HCT116 (cell line): ENCODE data around the gene CCBE1. TPM values are rescaled to one million over a fixed set of nuclear protein-coding genes. Genes with fewer than 3 reads are reported as not detected.

ENCODE experiments used
- ATAC-seq: fragments of 200-7000 bp; cut with Tn5 transposase; 2 replicates; pipeline ENCODE4 v1.9.1; 2020; ENCODE audit warnings: mild to moderate bottlenecking, moderate library complexity
- BruUV-seq: library from RNA; stranded (reverse); fragments of 400-500 nt; replicated peaks from 2 replicates; lab custom pipeline; 2021; lab: Mats Ljungman, UMichigan
- CTCF ChIA-PET: fragments of 300-600 bp; sonication (Branson Sonifier 250); formaldehyde crosslinking; loops from one replicate; lab custom pipeline; 2021; ENCODE audit warnings: antibody characterized with exemption; lab: Charles Lee
- POLR2A ChIA-PET: fragments of 300-600, 350-600 bp; sonication (Branson Sonifier 250); formaldehyde crosslinking; loops from one replicate; lab custom pipeline; 2021; ENCODE audit warnings: antibody characterized with exemption; lab: Charles Lee
- RAD21 ChIA-PET, 2 experiments: fragments of 300-600 bp; sonication (Branson Sonifier 250); formaldehyde crosslinking; loops; one replicate each; lab custom pipeline; 2023; ENCODE audit warnings: low total read pairs in 2 of 2; ENCODE audit not compliant: uncharacterized antibody in 2 of 2, unreplicated experiment in 2 of 2, low non-redundant PET in 1 of 2; lab: Charles Lee
- DNase-seq: peaks from one replicate; pipeline ENCODE4 v3.0.0-alpha.2; 2010; ENCODE audit warnings: low read depth, low spot score
- H2AFZ ChIP-seq: fragments of 200-600 bp; shearing (Covaris generic), sonication (generic); 2 replicates; pipeline ENCODE4 v1.6.1; 2017; ENCODE audit warnings: low read depth, mixed run types, mixed read lengths, antibody characterized with exemption, low read length; ENCODE audit not compliant: poor library complexity, severe bottlenecking
- H3K27ac ChIP-seq: 2 replicates; pipeline ENCODE4 v1.5.1; 2012; ENCODE audit warnings: low read depth, low read length
- H3K27me3 ChIP-seq: fragments of 200-600 bp; sonication (generic); 2 replicates; pipeline ENCODE4 v1.6.1; 2016; ENCODE audit warnings: mixed run types, low read length, mixed read lengths; ENCODE audit not compliant: insufficient read depth
- H3K36me3 ChIP-seq, 2 experiments: fragments of 200-500 bp in 1 of 2; fragments of 200-600 bp in 1 of 2; sonication (Bioruptor generic) in 1 of 2; sonication (generic) in 1 of 2; 2 replicates each; pipeline versions ENCODE4 v1.5.1 to v1.6.1; 2014 to 2016; ENCODE audit warnings: low read length in 2 of 2, inconsistent platforms in 1 of 2, mixed read lengths in 1 of 2, mixed run types in 1 of 2; ENCODE audit not compliant: insufficient read depth in 2 of 2, control insufficient read depth in 1 of 2
- H3K4me1 ChIP-seq, 2 experiments: fragments of 200-600 bp in 1 of 2; sonication (generic) in 1 of 2; 2 replicates each; pipeline versions ENCODE4 v1.5.1 to v1.6.1; 2012 to 2017; ENCODE audit warnings: low read length in 2 of 2, inconsistent platforms in 1 of 2, mild to moderate bottlenecking in 1 of 2, mixed read lengths in 1 of 2, mixed run types in 1 of 2, moderate library complexity in 1 of 2; ENCODE audit not compliant: insufficient read depth in 2 of 2, control insufficient read depth in 1 of 2
- H3K4me2 ChIP-seq: fragments of 200-600 bp; sonication (generic); 2 replicates; pipeline ENCODE4 v1.6.1; 2017; ENCODE audit warnings: mixed run types, low read length, mixed read lengths
- H3K4me3 ChIP-seq, 2 experiments: fragments of 200-600 bp in 1 of 2; sonication (generic) in 1 of 2; replicated peaks in 1 of 2; 2 replicates each; pipeline ENCODE4 v1.5.1; 2011 to 2016; ENCODE audit warnings: low read length in 2 of 2, control low read depth in 1 of 2, low read depth in 1 of 2, mild to moderate bottlenecking in 1 of 2, mixed read lengths in 1 of 2, mixed run types in 1 of 2
- H3K79me2 ChIP-seq: fragments of 200-600 bp; sonication (generic); 2 replicates; pipeline ENCODE4 v1.6.1; 2017; ENCODE audit warnings: mild to moderate bottlenecking, mixed run types, low read length, moderate library complexity, mixed read lengths; ENCODE audit not compliant: insufficient read depth
- H3K9ac ChIP-seq: fragments of 200-600 bp; sonication (generic); 2 replicates; pipeline ENCODE4 v1.6.1; 2016; ENCODE audit warnings: low read length, mixed read lengths
- H3K9me2 ChIP-seq: fragments of 200-600 bp; sonication (generic), shearing (Covaris generic); 2 replicates; pipeline ENCODE4 v1.6.1; 2017; ENCODE audit warnings: mixed run types, mild to moderate bottlenecking, moderate library complexity; ENCODE audit not compliant: insufficient read depth
- H3K9me3 ChIP-seq, 2 experiments: fragments of 200-500 bp in 1 of 2; fragments of 200-600 bp in 1 of 2; sonication (Bioruptor generic) in 1 of 2; sonication (generic) in 1 of 2; 2 replicates each; pipeline ENCODE4 v1.6.1; 2014 to 2017; ENCODE audit warnings: low read length in 2 of 2, mixed read lengths in 2 of 2, inconsistent platforms in 1 of 2, low read depth in 1 of 2, mild to moderate bottlenecking in 1 of 2, mixed run types in 1 of 2, moderate library complexity in 1 of 2; ENCODE audit not compliant: control insufficient read depth in 1 of 2, insufficient read depth in 1 of 2
- H4K20me1 ChIP-seq: fragments of 200-600 bp; sonication (generic), shearing (Covaris generic); 2 replicates; pipeline ENCODE4 v1.6.1; 2017; ENCODE audit warnings: mixed run types, mild to moderate bottlenecking, moderate library complexity; ENCODE audit not compliant: insufficient read depth
- CBX3 ChIP-seq: IDR thresholded peaks from 2 replicates; pipeline ENCODE4 v1.6.1; 2012; ENCODE audit warnings: low read depth
- CEBPB ChIP-seq: IDR thresholded peaks from 2 replicates; pipeline ENCODE4 v1.6.1; 2012; ENCODE audit warnings: low read depth
- EGR1 ChIP-seq: IDR thresholded peaks from 2 replicates; pipeline ENCODE4 v1.6.1; 2012; ENCODE audit warnings: low read depth
- EZH2 ChIP-seq: fragments of 200-600 bp; sonication (generic); IDR thresholded peaks from 2 replicates; pipeline ENCODE4 v1.6.1; 2017; ENCODE audit warnings: antibody characterized with exemption, mixed run types
- FOSL1 ChIP-seq: IDR thresholded peaks from 2 replicates; pipeline ENCODE4 v1.6.1; 2012; ENCODE audit warnings: low read depth
- SP1 ChIP-seq: IDR thresholded peaks from 2 replicates; pipeline ENCODE4 v1.6.1; 2012; ENCODE audit warnings: low read depth
- TCF7L2 ChIP-seq: IDR thresholded peaks from 2 replicates; pipeline ENCODE4 v1.7.0; 2011; ENCODE audit warnings: borderline replicate concordance, inconsistent platforms; ENCODE audit not compliant: insufficient read depth, insufficient read length; ENCODE audit errors: extremely low read depth
- YY1 ChIP-seq: IDR thresholded peaks from 2 replicates; pipeline ENCODE4 v1.6.1; 2011; ENCODE audit warnings: low read length, low read depth, moderate library complexity, mild to moderate bottlenecking; ENCODE audit not compliant: insufficient replicate concordance; ENCODE audit errors: extremely low read depth
- ZFX ChIP-seq: fragments of 450-650 bp; IDR thresholded peaks from 2 replicates; pipeline ENCODE4 v1.6.1; 2017
- intact Hi-C: fragments of 100-400 bp; cut with micrococcal nuclease; formaldehyde crosslinking; loops from 2 replicates; pipeline ENCODE4 v1.10.0; 2022
- total RNA-seq: library from RNA; stranded (reverse); gene quantifications from one replicate; pipeline ENCODE4 v1.2.1, GENCODE V29; 2021; ENCODE audit not compliant: unreplicated experiment
- TF ChIP-seq, protein P1 (sequence below): IDR thresholded peaks from 2 replicates; pipeline ENCODE4 v1.6.1; 2011; ENCODE audit warnings: mild to moderate bottlenecking, low read length, moderate library complexity; ENCODE audit not compliant: insufficient replicate concordance; ENCODE audit errors: extremely low read depth
- TF ChIP-seq, protein P2 (sequence below): IDR thresholded peaks from 2 replicates; pipeline ENCODE4 v1.6.1; 2012
- TF ChIP-seq, protein P3 (sequence below): IDR thresholded peaks from 2 replicates; pipeline ENCODE4 v1.6.1; 2012; ENCODE audit warnings: low read depth
- TF ChIP-seq, protein P4 (sequence below): IDR thresholded peaks from 2 replicates; pipeline ENCODE4 v1.6.1; 2012

The CCBE1 gene
- total RNA-seq, 1 experiment from 2014 or later: 0.84 TPM

DNA sequence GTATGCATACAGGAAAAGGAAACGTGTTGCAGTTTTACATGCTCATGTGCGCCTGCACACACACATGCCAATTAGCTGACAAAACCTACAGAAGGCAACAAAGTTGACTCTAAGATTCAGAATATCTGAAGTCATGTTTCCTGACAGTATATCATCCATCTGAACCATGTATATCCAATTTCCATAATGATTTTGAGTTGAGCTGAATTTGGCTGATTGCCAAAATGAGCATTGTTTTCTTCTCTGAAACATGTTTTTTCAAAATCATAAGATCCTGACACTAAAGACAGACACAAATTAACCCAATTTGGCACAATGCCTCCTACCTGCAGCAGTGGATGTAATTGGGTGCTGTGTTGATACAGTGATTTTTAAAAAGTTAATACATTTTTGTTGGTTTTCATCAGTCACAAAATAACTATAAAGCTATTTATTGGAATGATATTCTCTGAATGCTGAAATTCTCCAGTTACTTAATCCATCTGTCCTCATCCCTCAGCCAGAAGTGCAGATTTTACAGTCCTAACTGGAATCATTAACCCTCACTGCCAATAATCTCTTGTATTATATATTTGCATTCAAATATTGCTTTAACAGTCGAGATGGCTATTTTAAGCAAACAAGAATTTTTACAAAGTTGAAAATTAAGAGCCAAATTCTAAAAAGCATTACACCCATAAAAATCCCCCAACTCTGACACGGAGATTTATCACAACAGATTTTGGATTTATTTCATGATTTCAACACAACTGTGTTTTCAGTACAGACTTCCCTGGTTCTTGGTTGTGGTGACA is 176.5 kb downstream of the CCBE1 start:
- H3K27me3 ChIP-seq: 0 out of 2 replicates have a peak, but pooled peaks cover 4% of the 10 kb centered on the region
- intact Hi-C loops: no loop called here
- ChIA-PET POLR2A (no interaction called here), RAD21 (no interaction called here), CTCF (no interaction called here)
- no peaks in the 10 kb centered on the region for H3K9me3 ChIP-seq
- no TSS peak for BruUV-seq
- H3K9ac ChIP-seq: no peak overlapping the region
- H3K79me2 ChIP-seq: no peaks in the 10 kb centered on the region
- no peak for ATAC-seq
- H3K27ac ChIP-seq: no peak overlapping the region
- H4K20me1 ChIP-seq: no peaks in the 10 kb centered on the region
- no peak overlapping the region for H2AFZ ChIP-seq
- DNase-seq: no peak
- no peaks in the 10 kb centered on the region for H3K36me3 ChIP-seq
- no peak overlapping the region for H3K4me3 ChIP-seq
- no peak overlapping the region for H3K4me2 ChIP-seq
- TF ChIP-seq CBX3: no peak
- TF ChIP-seq, protein P1, sequence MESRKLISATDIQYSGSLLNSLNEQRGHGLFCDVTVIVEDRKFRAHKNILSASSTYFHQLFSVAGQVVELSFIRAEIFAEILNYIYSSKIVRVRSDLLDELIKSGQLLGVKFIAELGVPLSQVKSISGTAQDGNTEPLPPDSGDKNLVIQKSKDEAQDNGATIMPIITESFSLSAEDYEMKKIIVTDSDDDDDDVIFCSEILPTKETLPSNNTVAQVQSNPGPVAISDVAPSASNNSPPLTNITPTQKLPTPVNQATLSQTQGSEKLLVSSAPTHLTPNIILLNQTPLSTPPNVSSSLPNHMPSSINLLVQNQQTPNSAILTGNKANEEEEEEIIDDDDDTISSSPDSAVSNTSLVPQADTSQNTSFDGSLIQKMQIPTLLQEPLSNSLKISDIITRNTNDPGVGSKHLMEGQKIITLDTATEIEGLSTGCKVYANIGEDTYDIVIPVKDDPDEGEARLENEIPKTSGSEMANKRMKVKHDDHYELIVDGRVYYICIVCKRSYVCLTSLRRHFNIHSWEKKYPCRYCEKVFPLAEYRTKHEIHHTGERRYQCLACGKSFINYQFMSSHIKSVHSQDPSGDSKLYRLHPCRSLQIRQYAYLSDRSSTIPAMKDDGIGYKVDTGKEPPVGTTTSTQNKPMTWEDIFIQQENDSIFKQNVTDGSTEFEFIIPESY: no peak
- TF ChIP-seq ZFX: no peak
- TF ChIP-seq CEBPB: no peak
- TF ChIP-seq SP1: no peak
- no peak for TF ChIP-seq FOSL1
- TF ChIP-seq, protein P2, sequence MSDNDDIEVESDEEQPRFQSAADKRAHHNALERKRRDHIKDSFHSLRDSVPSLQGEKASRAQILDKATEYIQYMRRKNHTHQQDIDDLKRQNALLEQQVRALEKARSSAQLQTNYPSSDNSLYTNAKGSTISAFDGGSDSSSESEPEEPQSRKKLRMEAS: no peak
- TF ChIP-seq TCF7L2: no peak
- TF ChIP-seq YY1: no peak
- no peak for TF ChIP-seq EGR1
- TF ChIP-seq EZH2: no peak
- TF ChIP-seq, protein P3, sequence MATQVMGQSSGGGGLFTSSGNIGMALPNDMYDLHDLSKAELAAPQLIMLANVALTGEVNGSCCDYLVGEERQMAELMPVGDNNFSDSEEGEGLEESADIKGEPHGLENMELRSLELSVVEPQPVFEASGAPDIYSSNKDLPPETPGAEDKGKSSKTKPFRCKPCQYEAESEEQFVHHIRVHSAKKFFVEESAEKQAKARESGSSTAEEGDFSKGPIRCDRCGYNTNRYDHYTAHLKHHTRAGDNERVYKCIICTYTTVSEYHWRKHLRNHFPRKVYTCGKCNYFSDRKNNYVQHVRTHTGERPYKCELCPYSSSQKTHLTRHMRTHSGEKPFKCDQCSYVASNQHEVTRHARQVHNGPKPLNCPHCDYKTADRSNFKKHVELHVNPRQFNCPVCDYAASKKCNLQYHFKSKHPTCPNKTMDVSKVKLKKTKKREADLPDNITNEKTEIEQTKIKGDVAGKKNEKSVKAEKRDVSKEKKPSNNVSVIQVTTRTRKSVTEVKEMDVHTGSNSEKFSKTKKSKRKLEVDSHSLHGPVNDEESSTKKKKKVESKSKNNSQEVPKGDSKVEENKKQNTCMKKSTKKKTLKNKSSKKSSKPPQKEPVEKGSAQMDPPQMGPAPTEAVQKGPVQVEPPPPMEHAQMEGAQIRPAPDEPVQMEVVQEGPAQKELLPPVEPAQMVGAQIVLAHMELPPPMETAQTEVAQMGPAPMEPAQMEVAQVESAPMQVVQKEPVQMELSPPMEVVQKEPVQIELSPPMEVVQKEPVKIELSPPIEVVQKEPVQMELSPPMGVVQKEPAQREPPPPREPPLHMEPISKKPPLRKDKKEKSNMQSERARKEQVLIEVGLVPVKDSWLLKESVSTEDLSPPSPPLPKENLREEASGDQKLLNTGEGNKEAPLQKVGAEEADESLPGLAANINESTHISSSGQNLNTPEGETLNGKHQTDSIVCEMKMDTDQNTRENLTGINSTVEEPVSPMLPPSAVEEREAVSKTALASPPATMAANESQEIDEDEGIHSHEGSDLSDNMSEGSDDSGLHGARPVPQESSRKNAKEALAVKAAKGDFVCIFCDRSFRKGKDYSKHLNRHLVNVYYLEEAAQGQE: no peak
- TF ChIP-seq, protein P4, sequence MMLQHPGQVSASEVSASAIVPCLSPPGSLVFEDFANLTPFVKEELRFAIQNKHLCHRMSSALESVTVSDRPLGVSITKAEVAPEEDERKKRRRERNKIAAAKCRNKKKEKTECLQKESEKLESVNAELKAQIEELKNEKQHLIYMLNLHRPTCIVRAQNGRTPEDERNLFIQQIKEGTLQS: no peak
- TF ChIP-seq, all 23 proteins: peak for 0
- Histone ChIP-seq H3K9me2 (no peaks in the 10 kb centered on the region), H3K4me1 (peaks cover 3 to 5% of the 10 kb centered on the region in 2 experiments)
